Body of pancreas (tissue), 4 donors: Measurements from ENCODE around the gene KIF18A.

Experiments used
- POLR2A ChIP-seq, 3 donors: fragments of 450-650 bp; IDR thresholded peaks; one replicate each; pipeline ENCODE4 v1.6.1; 2016; ENCODE audit warnings: antibody characterized with exemption in 3 of 3, mild to moderate bottlenecking in 2 of 3
- TF ChIP-seq, protein P1 (sequence below), 7 experiments: fragments of 450-650 bp in 4 of 7; fragments of 200-600 bp in 3 of 7; sonication (generic) in 3 of 7; IDR thresholded peaks; one replicate each; pipeline ENCODE4 v1.5.1; 2016 to 2019; ENCODE audit warnings: antibody characterized with exemption in 7 of 7

DNA sequence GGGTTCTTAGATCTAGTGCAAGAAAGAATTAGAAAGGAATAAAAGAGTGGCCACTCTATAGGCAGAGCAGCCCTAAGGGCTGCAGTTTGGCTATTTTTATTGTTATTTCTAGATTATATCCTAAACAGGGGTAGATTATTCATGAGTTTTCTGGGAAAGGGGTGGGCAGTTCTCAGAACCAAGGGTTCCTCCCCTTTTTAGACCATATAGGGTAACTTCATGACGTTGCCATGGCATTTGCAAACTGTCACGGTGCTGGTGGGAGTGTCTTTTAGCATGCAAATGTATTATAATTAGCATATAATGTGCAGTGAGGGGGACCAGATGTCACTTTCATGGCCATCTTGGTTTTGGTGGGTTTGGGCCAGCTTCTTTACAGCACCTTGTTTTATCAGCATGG, 44.8 kb upstream of the KIF18A start:
- no peak for TF ChIP-seq POLR2A (IDR thresholded peaks at IDR 0.05)
- TF ChIP-seq, protein P1, sequence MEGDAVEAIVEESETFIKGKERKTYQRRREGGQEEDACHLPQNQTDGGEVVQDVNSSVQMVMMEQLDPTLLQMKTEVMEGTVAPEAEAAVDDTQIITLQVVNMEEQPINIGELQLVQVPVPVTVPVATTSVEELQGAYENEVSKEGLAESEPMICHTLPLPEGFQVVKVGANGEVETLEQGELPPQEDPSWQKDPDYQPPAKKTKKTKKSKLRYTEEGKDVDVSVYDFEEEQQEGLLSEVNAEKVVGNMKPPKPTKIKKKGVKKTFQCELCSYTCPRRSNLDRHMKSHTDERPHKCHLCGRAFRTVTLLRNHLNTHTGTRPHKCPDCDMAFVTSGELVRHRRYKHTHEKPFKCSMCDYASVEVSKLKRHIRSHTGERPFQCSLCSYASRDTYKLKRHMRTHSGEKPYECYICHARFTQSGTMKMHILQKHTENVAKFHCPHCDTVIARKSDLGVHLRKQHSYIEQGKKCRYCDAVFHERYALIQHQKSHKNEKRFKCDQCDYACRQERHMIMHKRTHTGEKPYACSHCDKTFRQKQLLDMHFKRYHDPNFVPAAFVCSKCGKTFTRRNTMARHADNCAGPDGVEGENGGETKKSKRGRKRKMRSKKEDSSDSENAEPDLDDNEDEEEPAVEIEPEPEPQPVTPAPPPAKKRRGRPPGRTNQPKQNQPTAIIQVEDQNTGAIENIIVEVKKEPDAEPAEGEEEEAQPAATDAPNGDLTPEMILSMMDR (IDR thresholded peaks at IDR 0.05): no peak
